GM20431 (cell line): ENCODE measurements around the gene DUSP19.

Experiments used
- in situ Hi-C: fragments of 300-500 bp; cut with MseI, MboI; formaldehyde crosslinking; loops from one replicate; pipeline ENCODE4 v1.15.0; 2020; ENCODE audit warnings: low sequenced_read_pairs; ENCODE audit not compliant: unreplicated experiment

Gene DUSP19

GRCh38 chr2:183123117-183123958 lies 44.8 kb downstream of the DUSP19 start:
- in situ Hi-C loops: no loop called here

DNA sequence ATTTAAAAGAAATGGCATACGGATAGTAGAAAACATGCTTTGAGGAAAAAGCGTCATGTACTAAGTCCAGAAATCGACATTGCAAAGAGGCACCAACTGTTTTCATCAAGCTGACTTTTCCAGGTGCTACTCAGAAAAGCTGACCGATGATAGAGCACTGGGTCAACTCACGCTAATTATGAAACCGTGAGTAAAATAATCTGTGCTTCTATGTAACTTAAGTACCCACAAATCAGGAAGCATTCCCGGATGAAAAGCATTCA lies 45.3 kb downstream of the DUSP19 start:
- in situ Hi-C loops: no loop called here

GRCh38 chr2:183124222-183124956 lies 45.8 kb downstream of the DUSP19 start, which contains the start of gene NUP35:
Gene NUP35 (plus strand): TSS chr2:183124443. CDS start chr2:183124458, 15 bp downstream.
- in situ Hi-C loops: no loop called here

DNA sequence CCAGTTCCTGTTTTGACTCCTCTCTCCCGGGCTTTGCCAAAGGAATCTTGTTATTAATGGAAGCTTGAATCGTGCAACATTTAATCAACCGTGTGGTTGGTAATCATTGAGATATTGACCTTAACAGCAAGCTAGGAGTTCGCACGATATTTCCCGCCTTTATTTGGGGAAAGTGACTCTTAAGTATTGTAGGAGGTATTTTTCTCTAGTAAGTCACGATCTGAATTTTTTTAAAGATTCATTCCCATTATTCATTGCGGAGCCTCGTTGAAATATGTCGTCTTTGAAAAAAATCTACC lies 46.4 kb downstream of the DUSP19 start:
- in situ Hi-C loops: no loop called here

DNA sequence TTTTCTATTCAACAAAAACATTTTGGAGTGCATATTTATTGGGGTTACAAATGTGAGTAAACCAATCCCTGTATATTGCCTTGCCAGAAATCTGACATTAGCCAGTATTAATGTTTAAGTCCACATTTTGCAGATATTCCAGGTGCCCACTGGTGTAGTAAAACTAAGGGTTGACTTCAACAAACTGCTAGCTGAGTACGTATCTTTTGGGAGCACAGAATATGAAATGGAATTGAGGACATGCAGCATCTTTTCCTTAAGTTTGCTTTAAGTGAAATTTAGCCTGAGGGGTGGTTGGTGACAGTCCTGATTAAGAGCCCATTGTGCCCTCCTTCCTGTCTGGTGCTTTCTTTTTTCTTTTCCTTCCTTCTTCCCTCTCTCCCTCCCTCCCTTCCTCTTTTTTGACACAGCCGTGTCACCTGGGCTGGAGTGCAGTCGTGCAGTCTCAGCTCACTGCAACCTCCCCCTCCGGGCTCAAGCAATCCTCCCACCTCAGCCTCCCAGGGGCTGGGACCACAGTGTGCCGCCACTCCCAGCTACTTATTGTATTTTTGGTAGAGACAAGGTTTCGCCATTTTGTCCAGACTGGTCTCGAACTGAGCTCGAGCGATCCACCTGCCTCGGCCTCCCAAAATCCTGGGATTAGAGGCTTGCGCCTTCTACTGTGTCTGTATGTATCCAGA lies 47.3 kb downstream of the DUSP19 start:
- in situ Hi-C loops: no loop called here

GRCh38 chr2:183126635-183127034 lies 48.1 kb downstream of the DUSP19 start:
- in situ Hi-C loops: no loop called here

DNA sequence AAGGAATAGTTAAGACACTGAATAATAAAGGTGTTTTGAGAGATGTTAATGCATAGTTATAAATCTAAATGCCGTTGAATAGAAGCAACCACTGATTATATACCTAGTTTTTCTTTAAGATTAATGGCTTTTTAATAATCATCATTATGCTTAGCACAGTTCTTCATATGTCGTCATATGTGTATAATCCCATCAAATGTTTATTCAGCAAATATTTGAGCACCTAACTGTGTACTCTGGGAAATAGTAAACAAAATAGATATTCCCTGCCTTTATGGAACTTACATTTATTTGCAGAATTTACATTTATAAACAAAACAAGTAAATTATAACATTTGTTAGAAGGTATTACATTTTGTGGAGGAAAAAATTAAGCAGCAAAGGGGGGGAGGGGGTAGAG lies 55.5 kb downstream of the DUSP19 start:
- in situ Hi-C loops: no loop called here

DNA sequence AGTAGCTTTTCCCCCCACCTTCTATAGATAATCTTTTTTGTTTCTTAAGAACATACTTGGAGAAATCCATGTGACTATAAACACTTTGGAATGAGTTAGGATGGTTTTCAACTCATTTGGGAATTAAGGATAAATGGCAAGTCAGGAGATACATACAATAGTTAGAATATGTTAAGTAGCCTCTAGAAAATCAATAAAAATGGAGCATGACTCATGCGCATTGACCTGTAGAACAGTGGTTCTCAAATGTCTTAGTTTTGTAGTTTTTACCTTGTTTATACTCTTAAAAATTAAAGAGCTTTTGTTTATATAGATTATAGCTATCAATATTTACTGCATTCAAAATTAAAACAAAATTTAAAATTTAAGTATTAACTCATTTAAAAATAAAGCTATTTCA lies 70.4 kb downstream of the DUSP19 start:
- in situ Hi-C loops: no loop called here

- in situ Hi-C loops: no loop called here
Observed at GRCh38 chr2:183149489-183149888, 70.9 kb downstream of the DUSP19 start.
